Neuron (in vitro differentiated cells): Measurements from ENCODE around the gene SLC45A2.
"Not testable (repeated sequence)": the region's sequence is repeated elsewhere in the genome, so short reads cannot be mapped to it uniquely, and the experiment has no call there.

Experiments
- H2AFZ ChIP-seq: one replicate; pipeline ENCODE4 v1.6.1; 2013; ENCODE audit warnings: low read depth, mild to moderate bottlenecking, inconsistent platforms, low read length, moderate library complexity
- H3K27me3 ChIP-seq: one replicate; pipeline ENCODE4 v1.6.1; 2013; ENCODE audit warnings: low read length; ENCODE audit not compliant: insufficient read depth
- H3K36me3 ChIP-seq: one replicate; pipeline ENCODE4 v1.6.1; 2013; ENCODE audit warnings: low read length; ENCODE audit not compliant: insufficient read depth
- H3K4me1 ChIP-seq: one replicate; pipeline ENCODE4 v1.6.1; 2013; ENCODE audit warnings: low read length; ENCODE audit not compliant: insufficient read depth
- H3K4me3 ChIP-seq: 2 replicates; pipeline ENCODE4 v1.5.1; 2013; ENCODE audit warnings: mild to moderate bottlenecking, low read length, moderate library complexity
- H3K9me3 ChIP-seq: one replicate; pipeline ENCODE4 v1.6.1; 2013; ENCODE audit warnings: low read length

SLC45A2 gene

GRCh38 chr5:34015120-34015822, 30.8 kb upstream of the SLC45A2 start:
- Histone ChIP-seq H3K9me3 (no peaks in the 10 kb centered on the region), H3K4me3 (no peak overlapping the region), H3K4me1 (no peaks in the 10 kb centered on the region), H3K36me3 (peaks cover 10% of the 10 kb centered on the region), H3K27me3 (no peaks in the 10 kb centered on the region), H2AFZ (no peak overlapping the region)

- Histone ChIP-seq H3K36me3 (peaks cover 4% of the 10 kb centered on the region), H3K9me3 (no peaks in the 10 kb centered on the region), H3K4me3 (no peak overlapping the region), H3K4me1 (peaks cover under 1% of the 10 kb centered on the region), H3K27me3 (no peaks in the 10 kb centered on the region), H2AFZ (no peak overlapping the region)
Measured at GRCh38 chr5:34014626-34015025, 30.1 kb upstream of the SLC45A2 start.

GRCh38 chr5:34013547-34013946, 29.1 kb upstream of the SLC45A2 start:
- Histone ChIP-seq H3K4me3 (no peak overlapping the region), H3K27me3 (no peaks in the 10 kb centered on the region), H2AFZ (no peak overlapping the region), H3K9me3 (no peaks in the 10 kb centered on the region), H3K36me3 (no peaks in the 10 kb centered on the region), H3K4me1 (peaks cover 9% of the 10 kb centered on the region)

GRCh38 chr5:34012791-34013190, 28.3 kb upstream of the SLC45A2 start:
- Histone ChIP-seq H3K4me1 (peaks cover 9% of the 10 kb centered on the region), H2AFZ (no peak overlapping the region), H3K9me3 (no peaks in the 10 kb centered on the region), H3K4me3 (no peak overlapping the region), H3K27me3 (no peaks in the 10 kb centered on the region), H3K36me3 (no peaks in the 10 kb centered on the region)

- Histone ChIP-seq H3K9me3 (no peaks in the 10 kb centered on the region), H3K4me1 (peaks cover 15% of the 10 kb centered on the region), H2AFZ (no peak overlapping the region), H3K27me3 (no peaks in the 10 kb centered on the region), H3K4me3 (no peak overlapping the region), H3K36me3 (no peaks in the 10 kb centered on the region)
Measured at GRCh38 chr5:34011536-34011935, 27.0 kb upstream of the SLC45A2 start.

GRCh38 chr5:34010146-34010545, 25.7 kb upstream of the SLC45A2 start:
- H3K4me1 ChIP-seq, result peaks cover 15% of the 10 kb centered on the region
- not testable (repeated sequence) for H3K4me3 ChIP-seq, H3K36me3 ChIP-seq, H3K9me3 ChIP-seq, H2AFZ ChIP-seq, H3K27me3 ChIP-seq

GRCh38 chr5:34009610-34010009, 25.1 kb upstream of the SLC45A2 start:
- Histone ChIP-seq H3K4me1 (peaks cover 15% of the 10 kb centered on the region), H3K36me3 (no peaks in the 10 kb centered on the region), H3K27me3 (no peaks in the 10 kb centered on the region), H2AFZ (peak overlapping the region; percentile 76), H3K9me3 (no peaks in the 10 kb centered on the region), H3K4me3 (no peak overlapping the region)

GRCh38 chr5:34008802-34009201, 24.3 kb upstream of the SLC45A2 start:
- peak overlapping the region; percentile 64 for H3K4me3 ChIP-seq

GRCh38 chr5:34007621-34008600, 23.4 kb upstream of the SLC45A2 start, which contains the start of gene AMACR:
AMACR (minus strand) TSS chr5:34008050; CDS start chr5:34008019, 31 bp downstream.
- H3K4me3 ChIP-seq, result peak within 1 kb of the TSS; percentile 64
- peak within 1 kb of the TSS; percentile 76 for H2AFZ ChIP-seq
- H3K27me3 ChIP-seq, result no peaks in the 10 kb centered on the region
- H3K4me1 ChIP-seq, result peaks cover 25% of the 10 kb centered on the region
- no peaks in the 10 kb centered on the region for H3K9me3 ChIP-seq
- peaks cover 10% of the 10 kb centered on the region for H3K36me3 ChIP-seq

More at GRCh38 chr5:34008802-34009201, 24.3 kb upstream of the SLC45A2 start:
- H3K36me3 ChIP-seq, result peaks cover 6% of the 10 kb centered on the region
- no peaks in the 10 kb centered on the region for H3K9me3 ChIP-seq
- H2AFZ ChIP-seq, result peak overlapping the region; percentile 76
- H3K27me3 ChIP-seq, result no peaks in the 10 kb centered on the region
- peaks cover 16% of the 10 kb centered on the region for H3K4me1 ChIP-seq

GRCh38 chr5:34007201-34007620, 22.7 kb upstream of the SLC45A2 start:
- H3K36me3 ChIP-seq, result peaks cover 10% of the 10 kb centered on the region
- no peaks in the 10 kb centered on the region for H3K9me3 ChIP-seq
- peak overlapping the region; percentile 64 for H3K4me3 ChIP-seq
- H3K4me1 ChIP-seq, result peaks cover 32% of the 10 kb centered on the region
- H2AFZ ChIP-seq, result peak overlapping the region; percentile 20
- no peaks in the 10 kb centered on the region for H3K27me3 ChIP-seq

- Histone ChIP-seq H3K9me3 (no peaks in the 10 kb centered on the region), H3K27me3 (no peaks in the 10 kb centered on the region), H3K4me3 (no peak overlapping the region), H3K36me3 (peaks cover 10% of the 10 kb centered on the region), H2AFZ (no peak overlapping the region), H3K4me1 (peaks cover 44% of the 10 kb centered on the region)
Measured at GRCh38 chr5:34005681-34006080, 21.2 kb upstream of the SLC45A2 start.

- no peaks in the 10 kb centered on the region for H3K9me3 ChIP-seq
- no peak overlapping the region for H3K4me3 ChIP-seq
- peaks cover 10% of the 10 kb centered on the region for H3K36me3 ChIP-seq
- H2AFZ ChIP-seq, result no peak overlapping the region
- peaks cover 44% of the 10 kb centered on the region for H3K4me1 ChIP-seq
- H3K27me3 ChIP-seq, result no peaks in the 10 kb centered on the region
Measured at GRCh38 chr5:34005211-34005610, 20.7 kb upstream of the SLC45A2 start.

- Histone ChIP-seq H3K36me3 (peaks cover 10% of the 10 kb centered on the region), H3K9me3 (no peaks in the 10 kb centered on the region), H2AFZ (no peak overlapping the region), H3K4me1 (peaks cover 38% of the 10 kb centered on the region), H3K4me3 (no peak overlapping the region), H3K27me3 (no peaks in the 10 kb centered on the region)
Measured at GRCh38 chr5:34003941-34004340, 19.4 kb upstream of the SLC45A2 start.
